NCI-H1092 treated with DMSO at 0.1 percent for 48 hours (cell line): ENCODE data around the gene HHATL.

ENCODE experiments used
- DNase-seq: peaks from one replicate; lab custom pipeline; 2025; lab: John Stamatoyannopoulos, UW

HHATL gene

DNA sequence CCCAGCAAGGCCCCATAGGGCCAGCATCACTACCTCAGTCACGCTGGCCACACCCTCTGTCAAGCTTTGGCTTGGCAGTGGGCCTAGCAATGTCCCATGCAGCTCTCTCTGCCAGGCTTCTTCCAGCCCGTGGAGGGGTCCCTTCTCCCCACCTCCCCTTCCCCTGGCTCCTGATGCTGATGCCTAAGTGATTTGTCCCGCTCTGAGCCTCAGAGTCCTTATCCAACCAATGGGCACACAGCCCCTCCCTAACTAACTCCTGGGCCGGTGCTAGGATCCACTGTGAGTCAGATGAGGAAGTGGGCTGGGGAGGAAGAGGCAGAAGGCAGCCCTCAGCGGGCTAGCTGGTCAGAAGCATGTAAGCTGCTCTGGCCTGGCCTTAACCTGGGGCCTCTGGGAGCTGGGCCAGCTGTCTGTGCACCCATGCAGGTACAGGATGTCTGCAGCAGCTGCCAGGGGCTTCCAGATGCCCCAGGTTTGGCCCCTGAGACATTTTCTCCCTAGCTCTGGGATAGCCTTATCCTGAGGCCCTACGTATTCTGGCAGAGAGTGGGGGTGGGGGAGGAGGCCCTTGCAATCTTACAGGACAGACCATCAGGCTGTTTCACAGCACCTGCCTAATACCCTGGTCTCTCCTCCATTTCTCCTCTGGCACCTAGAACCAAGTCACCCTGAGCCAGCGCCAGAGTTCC, 49.8 kb downstream of the HHATL start:
- no peak for DNase-seq

DNA sequence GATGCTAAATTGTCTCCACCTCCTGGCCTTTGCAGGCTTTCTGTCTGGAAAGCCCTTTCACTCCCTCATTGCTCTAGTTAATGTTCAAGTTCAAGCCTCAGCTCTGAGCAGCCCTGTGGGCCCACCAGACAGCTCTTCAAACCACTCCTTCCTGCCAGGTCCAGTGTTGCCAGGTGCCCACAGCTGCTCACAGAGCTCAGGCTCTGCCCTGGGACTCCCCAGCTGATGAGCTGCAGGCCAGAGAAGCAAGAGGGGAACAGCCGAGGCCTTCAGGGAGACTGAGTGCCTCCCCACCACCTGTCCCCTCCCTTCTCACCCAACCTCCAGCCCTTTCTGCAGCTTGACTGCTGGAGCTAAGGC, 50.4 kb downstream of the HHATL start:
- DNase-seq: no peak

DNA sequence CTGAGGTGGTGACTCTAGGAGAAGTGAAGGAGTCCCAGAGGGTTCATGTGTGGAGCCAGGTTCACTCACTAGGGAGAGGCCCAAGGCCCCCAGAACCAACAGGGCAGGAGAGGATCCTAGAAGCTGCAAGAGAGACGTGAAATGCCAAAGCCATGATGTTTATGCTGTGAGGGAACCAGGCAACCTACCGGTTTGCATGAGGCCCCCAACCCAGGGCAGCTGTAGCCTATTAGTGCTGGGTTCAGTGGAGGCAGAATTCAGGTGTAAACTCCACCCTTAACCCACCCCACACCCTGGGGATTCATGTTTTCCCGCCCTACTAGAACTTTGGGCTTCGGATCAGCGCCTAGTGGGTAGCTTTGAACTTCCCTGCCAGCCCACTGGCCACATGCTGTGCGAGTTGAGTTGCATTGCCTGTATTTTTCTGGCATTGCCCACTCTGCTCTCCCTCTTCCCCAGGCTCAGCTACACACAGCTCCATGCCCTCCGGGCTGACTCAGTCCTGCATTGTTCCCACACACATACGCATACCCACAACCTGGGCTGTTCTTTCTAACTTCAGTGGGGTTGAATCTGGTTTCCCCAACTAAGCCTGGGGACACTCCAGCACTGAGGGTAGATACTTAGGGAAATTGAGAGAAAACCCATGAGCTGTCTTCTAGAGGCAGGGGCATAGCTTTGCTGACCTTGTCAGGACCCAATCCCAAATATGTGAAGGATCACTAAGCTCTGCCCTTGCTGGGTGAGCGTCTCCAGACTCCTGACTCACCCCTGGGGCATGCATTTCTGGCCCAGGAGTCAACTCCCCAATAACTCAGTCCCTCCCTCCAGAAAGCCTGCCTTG, 51.1 kb downstream of the HHATL start:
- no peak for DNase-seq

DNA sequence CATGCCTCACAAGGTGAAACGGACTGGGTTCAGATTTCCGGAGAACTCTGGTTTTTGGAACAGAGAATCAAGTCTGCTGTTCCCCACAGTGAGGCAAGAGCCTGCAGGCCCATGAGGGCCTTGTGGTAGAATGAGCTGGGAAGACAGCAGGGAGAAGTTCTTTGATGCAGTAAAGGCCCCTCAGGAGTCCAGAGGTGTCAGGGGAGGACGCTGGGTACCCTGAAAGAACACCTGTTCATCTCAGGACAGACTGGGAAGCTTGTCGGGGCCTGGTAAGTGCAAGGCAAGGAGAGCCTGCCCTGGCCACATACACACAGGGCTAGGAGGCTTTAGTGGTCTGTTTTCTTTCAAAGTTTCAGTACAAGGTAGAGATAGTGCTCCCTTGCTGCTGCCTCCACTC, 52.8 kb downstream of the HHATL start:
- DNase-seq: no peak

- no peak for DNase-seq
Measured at GRCh38 chr3:42649006-42649405, 53.6 kb downstream of the HHATL start.

DNA sequence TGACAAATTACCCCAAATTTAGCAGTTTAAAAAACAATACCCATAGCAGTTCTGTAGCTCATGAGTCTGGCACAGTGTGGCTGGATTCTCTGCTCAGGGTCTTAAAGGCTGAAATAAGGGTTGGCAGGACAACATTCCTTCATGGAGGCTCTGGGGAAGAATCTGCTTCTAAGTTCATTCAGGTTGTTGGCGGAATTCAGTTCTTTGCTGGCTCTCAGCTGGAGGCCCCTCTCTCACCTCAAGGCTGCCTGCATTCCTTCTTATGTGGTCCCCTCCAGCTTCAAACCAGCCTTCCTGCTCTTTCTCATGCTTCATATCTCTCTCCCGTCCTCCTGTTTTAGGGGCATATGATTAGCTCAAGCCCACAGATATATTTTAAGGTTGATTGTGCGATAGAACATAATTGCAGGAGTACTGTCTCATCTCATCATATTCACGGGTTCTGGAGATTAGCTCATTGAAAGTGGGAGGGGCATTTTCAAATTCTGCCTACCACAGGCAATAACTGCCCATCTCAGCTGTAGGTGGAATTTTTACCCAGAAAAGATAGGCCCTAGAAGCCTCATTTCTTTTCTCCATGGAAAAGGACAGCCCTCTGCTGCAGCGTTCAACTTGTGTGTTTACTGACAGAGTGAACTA, 54.7 kb downstream of the HHATL start:
- DNase-seq: no peak
